HG02798 (cell line): ENCODE measurements around the gene JAK3.
"Not testable (repeated sequence)": the region's sequence is repeated elsewhere in the genome, so short reads cannot be mapped to it uniquely, and the experiment has no call there.

Experiments
- ATAC-seq: cut with Tn5 transposase; IDR thresholded peaks from one replicate; pipeline ENCODE4 v1.9.1; 2021; ENCODE audit warnings: mild to moderate bottlenecking; ENCODE audit not compliant: unreplicated experiment, poor library complexity

Gene JAK3

GRCh38 chr19:17847538-17848366 lies at the start of gene JAK3:
Gene JAK3 (minus strand): TSS chr19:17847982. CDS start chr19:17844417, 3,565 bp downstream.
- peak; percentile 75 for ATAC-seq

GRCh38 chr19:17893766-17894165 lies 46.0 kb upstream of the JAK3 start:
- no peak for ATAC-seq

- ATAC-seq: no peak
Observed at GRCh38 chr19:17889609-17890214, 41.9 kb upstream of the JAK3 start.

- ATAC-seq: no peak
Observed at GRCh38 chr19:17888260-17888659, 40.5 kb upstream of the JAK3 start.

- ATAC-seq: not testable (repeated sequence)
Observed at GRCh38 chr19:17887221-17887620, 39.4 kb upstream of the JAK3 start.

GRCh38 chr19:17886515-17886914 lies 38.7 kb upstream of the JAK3 start:
- ATAC-seq: no peak

- ATAC-seq: no peak
Observed at GRCh38 chr19:17883627-17884410, 36.0 kb upstream of the JAK3 start.

GRCh38 chr19:17881701-17882100 lies 33.9 kb upstream of the JAK3 start:
- no peak for ATAC-seq

- ATAC-seq: no peak
Observed at GRCh38 chr19:17879466-17879865, 31.7 kb upstream of the JAK3 start.

GRCh38 chr19:17877696-17878095 lies 29.9 kb upstream of the JAK3 start:
- ATAC-seq: no peak

GRCh38 chr19:17874758-17875135 lies 27.0 kb upstream of the JAK3 start:
- ATAC-seq: no peak

GRCh38 chr19:17873786-17874757 lies 26.3 kb upstream of the JAK3 start:
- ATAC-seq: no peak

GRCh38 chr19:17872251-17873001 lies 24.6 kb upstream of the JAK3 start:
- no peak for ATAC-seq

- ATAC-seq: no peak
Observed at GRCh38 chr19:17871878-17872250, 24.1 kb upstream of the JAK3 start, which contains the start of gene SLC5A5. Gene SLC5A5 (plus strand): TSS chr19:17871945. CDS start chr19:17872320, 375 bp downstream.

GRCh38 chr19:17871032-17871877 lies 23.5 kb upstream of the JAK3 start:
- ATAC-seq: no peak

- ATAC-seq: no peak
Observed at GRCh38 chr19:17869114-17869608, 21.4 kb upstream of the JAK3 start.

GRCh38 chr19:17868669-17869068 lies 20.9 kb upstream of the JAK3 start:
- no peak for ATAC-seq

GRCh38 chr19:17866964-17867486 lies 19.2 kb upstream of the JAK3 start:
- ATAC-seq: no peak
